ENCODE measurements around the gene ADAMTS9. TPM values are rescaled to one million over a fixed set of nuclear protein-coding genes. Genes with fewer than 3 reads are reported as not detected.

The ADAMTS9 gene
- total RNA-seq, 1 experiment from 2014 or later: 0.46 TPM

- no peaks in the 10 kb centered on the region for H3K36me3 Mint-ChIP-seq (ENCODE audit: insufficient read depth in 1 of 3, low read depth in 3 of 3)
- Histone ChIP-seq H3K18ac (ENCODE audit: insufficient read length, low read depth, low read length) (no peak overlapping the region), H3K9ac (ENCODE audit: extremely low read depth, insufficient read length, low read length) (no peak overlapping the region), H2BK120ac (ENCODE audit: low read depth, low read length, poor library complexity, severe bottlenecking) (no peak overlapping the region), H3T11ph (ENCODE audit: low read length) (no peak overlapping the region), H3K23ac (ENCODE audit: insufficient read length, low read depth, low read length) (no peak overlapping the region), H4K5ac (ENCODE audit: insufficient read length, low read depth, low read length) (no peak overlapping the region), H3K4me2 (ENCODE audit: insufficient read depth, insufficient read length, low read length) (no peak overlapping the region), H3K27me3 (ENCODE audit: insufficient read depth, low read length) (no peaks in the 10 kb centered on the region), H2BK5ac (ENCODE audit: insufficient read length, low read length) (no peak overlapping the region), H3K23me2 (ENCODE audit: insufficient read length, low read depth, low read length, poor library complexity, severe bottlenecking) (no peaks in the 10 kb centered on the region), H4K20me1 (ENCODE audit: control insufficient read depth, insufficient read depth, insufficient read length) (no peaks in the 10 kb centered on the region), H2BK20ac (ENCODE audit: low read depth, low read length, poor library complexity, severe bottlenecking) (no peak overlapping the region), H4K8ac (replicated peaks; ENCODE audit: insufficient read length, low read depth, low read length) (no peak overlapping the region), H3K14ac (ENCODE audit: insufficient read depth, low read length) (no peak overlapping the region), H2AK5ac (ENCODE audit: insufficient read length, low read length) (no peak overlapping the region), H3K9me3 (ENCODE audit: control insufficient read depth, low read depth, low read length) (no peaks in the 10 kb centered on the region), H3K27ac (ENCODE audit: insufficient read length, low read depth, low read length) (no peak overlapping the region), H4K91ac (ENCODE audit: insufficient read length, low read depth, low read length) (no peak overlapping the region), H3K4ac (ENCODE audit: low read depth, low read length) (no peak overlapping the region), H3K79me1 (ENCODE audit: insufficient read depth, low read depth, low read length, poor library complexity, severe bottlenecking) (no peaks in the 10 kb centered on the region), H3K4me1 (ENCODE audit: insufficient read depth, low read length) (no peaks in the 10 kb centered on the region), H2BK15ac (ENCODE audit: low read depth, low read length) (no peak overlapping the region), H3K79me2 (ENCODE audit: insufficient read depth, low read length) (no peaks in the 10 kb centered on the region), H3K56ac (ENCODE audit: insufficient read length, low read depth, low read length) (no peak overlapping the region), H2AFZ (ENCODE audit: low read length) (no peak overlapping the region), H2BK12ac (ENCODE audit: insufficient read length, low read depth, low read length) (no peak overlapping the region)
- no peak for DNase-seq
- WGBS (ENCODE audit: extremely low coverage, insufficient read length, low lambda C conversion rate): no CpG with 5 or more reads among the region's 9 CpGs
- H3K4me3 Mint-ChIP-seq: no peak overlapping the region
- peak overlapping the region in 2 of 3 experiments; percentile 2 to 41; a peak in 2 of 7 replicates for H3K27ac Mint-ChIP-seq
- H3K9me3 Mint-ChIP-seq: no peaks in the 10 kb centered on the region
- no peak for TF ChIP-seq CTCF (conservative IDR thresholded peaks at IDR 0.05)
- H3K27me3 Mint-ChIP-seq (ENCODE audit: low read depth): peaks cover 2% of the 10 kb centered on the region; the same call in 1 of the 2 replicates
- peaks cover 14 to 19% of the 10 kb centered on the region in 2 experiments for H3K4me1 Mint-ChIP-seq
These were observed 37.6 kb downstream of the ADAMTS9 start for GRCh38 chr3:64650096-64650622.
